HG03460 (cell line): Measurements from ENCODE around the gene TMEM185B.
"Not testable (repeated sequence)": the region's sequence is repeated elsewhere in the genome, so short reads cannot be mapped to it uniquely, and the experiment has no call there.

Experiments used
- ATAC-seq: cut with Tn5 transposase; IDR thresholded peaks from one replicate; pipeline ENCODE4 v1.9.1; 2021; ENCODE audit not compliant: unreplicated experiment

TMEM185B gene

GRCh38 chr2:120235158-120235557, 12.0 kb upstream of the TMEM185B start:
- not testable (repeated sequence) for ATAC-seq

GRCh38 chr2:120233292-120233691, 10.1 kb upstream of the TMEM185B start:
- no peak for ATAC-seq

- ATAC-seq: peak; percentile 85
Measured at GRCh38 chr2:120231974-120232635, 8.9 kb upstream of the TMEM185B start.

- ATAC-seq: peak; percentile 17
Measured at GRCh38 chr2:120231564-120231973, 8.4 kb upstream of the TMEM185B start.

GRCh38 chr2:120230515-120231471, 7.6 kb upstream of the TMEM185B start:
- ATAC-seq: no peak

GRCh38 chr2:120229341-120229740, 6.1 kb upstream of the TMEM185B start:
- ATAC-seq: no peak

GRCh38 chr2:120228503-120228902, 5.3 kb upstream of the TMEM185B start:
- ATAC-seq: no peak

GRCh38 chr2:120227111-120227991, 4.2 kb upstream of the TMEM185B start:
- no peak for ATAC-seq

- ATAC-seq: no peak
Measured at GRCh38 chr2:120226316-120226715, 3.1 kb upstream of the TMEM185B start.

- no peak for ATAC-seq
Measured at GRCh38 chr2:120225549-120226065, 2.4 kb upstream of the TMEM185B start.

GRCh38 chr2:120224735-120225548, 1.7 kb upstream of the TMEM185B start:
- no peak for ATAC-seq

- ATAC-seq: no peak
Measured at GRCh38 chr2:120224256-120224655, 1.1 kb upstream of the TMEM185B start.

- no peak for ATAC-seq
Measured at GRCh38 chr2:120222186-120223033, 790 bp downstream of the TMEM185B start.

- no peak for ATAC-seq
Measured at GRCh38 chr2:120221616-120222015, 1.6 kb downstream of the TMEM185B start.

- no peak for ATAC-seq
Measured at GRCh38 chr2:120220756-120221155, 2.4 kb downstream of the TMEM185B start.

GRCh38 chr2:120219766-120220165, 3.4 kb downstream of the TMEM185B start:
- no peak for ATAC-seq

- ATAC-seq: no peak
Measured at GRCh38 chr2:120219291-120219690, 3.9 kb downstream of the TMEM185B start.

GRCh38 chr2:120218181-120218580, 5.0 kb downstream of the TMEM185B start:
- no peak for ATAC-seq

GRCh38 chr2:120210270-120210693, 12.9 kb downstream of the TMEM185B start:
- no peak for ATAC-seq
